ENCODE measurements around the gene KIF1A.
A peak's percentile ranks its signal among the peaks of the same experiment; 100 is the strongest.

Gene KIF1A

GRCh38 chr2:240812301-240812680 lies 7.7 kb downstream of the KIF1A start:
- no peak for DNase-seq (ENCODE audit: low read depth)
- H3K4me3 ChIP-seq (ENCODE audit: low read length) = no peak overlapping the region
- no peak for TF ChIP-seq CTCF (conservative IDR thresholded peaks at IDR 0.05; ENCODE audit: low read length)

- TF ChIP-seq CTCF (conservative IDR thresholded peaks at IDR 0.05; ENCODE audit: low read length) = no peak
- no peak overlapping the region for H3K4me3 ChIP-seq (ENCODE audit: low read length)
- DNase-seq (ENCODE audit: low read depth) = no peak
These were observed 8.4 kb downstream of the KIF1A start for GRCh38 chr2:240811346-240812300.

GRCh38 chr2:240810621-240811020 lies 9.4 kb downstream of the KIF1A start:
- no peak overlapping the region for H3K4me3 ChIP-seq (ENCODE audit: low read length)
- no peak for TF ChIP-seq CTCF (conservative IDR thresholded peaks at IDR 0.05; ENCODE audit: low read length)
- no peak for DNase-seq (ENCODE audit: low read depth)

GRCh38 chr2:240810199-240810598 lies 9.8 kb downstream of the KIF1A start:
- H3K4me3 ChIP-seq (ENCODE audit: low read length) = no peak overlapping the region
- TF ChIP-seq CTCF (conservative IDR thresholded peaks at IDR 0.05; ENCODE audit: low read length) = 0 out of 2 replicates have a peak, but pooled peaks have one; percentile 20
- no peak for DNase-seq (ENCODE audit: low read depth)

- no peak for TF ChIP-seq CTCF (conservative IDR thresholded peaks at IDR 0.05; ENCODE audit: low read length)
- H3K4me3 ChIP-seq (ENCODE audit: low read length) = no peak overlapping the region
- no peak for DNase-seq (ENCODE audit: low read depth)
These were observed 10.7 kb downstream of the KIF1A start for GRCh38 chr2:240809276-240809675.

GRCh38 chr2:240806459-240806858 lies 13.6 kb downstream of the KIF1A start:
- TF ChIP-seq CTCF (conservative IDR thresholded peaks at IDR 0.05; ENCODE audit: low read length) = no peak
- no peak overlapping the region for H3K4me3 ChIP-seq (ENCODE audit: low read length)
- DNase-seq (ENCODE audit: low read depth) = no peak

- no peak overlapping the region for H3K4me3 ChIP-seq (ENCODE audit: low read length)
- DNase-seq (ENCODE audit: low read depth) = no peak
- no peak for TF ChIP-seq CTCF (conservative IDR thresholded peaks at IDR 0.05; ENCODE audit: low read length)
These were observed 14.0 kb downstream of the KIF1A start for GRCh38 chr2:240806006-240806405.
